Stimulated activated naive CD8-positive, alpha-beta T cell treated with anti-CD3 and anti-CD28 coated beads, Interleukin-15, Interleukin-2, amounts not matched to agents 100 U/mL and 50 U/mL, for 24 hours (primary cell): ENCODE measurements around the gene TMEM163.
A peak's percentile ranks its signal among the peaks of the same experiment; 100 is the strongest.
"Not testable (repeated sequence)": the region's sequence is repeated elsewhere in the genome, so short reads cannot be mapped to it uniquely, and the experiment has no call there.

ENCODE experiments used
- ATAC-seq: fragments of 150-1000 bp; cut with Tn5 transposase; one replicate; pipeline ENCODE4 v1.10.0; 2021
- DNase-seq: peaks from one replicate; pipeline ENCODE4 v3.0.0; 2021

Gene TMEM163

GRCh38 chr2:134482766-134483340 lies 235.9 kb downstream of the TMEM163 start:
- no peak for ATAC-seq

GRCh38 chr2:134482131-134482723 lies 236.6 kb downstream of the TMEM163 start:
- ATAC-seq (no peak), DNase-seq (no peak)

More at GRCh38 chr2:134482766-134483340, 235.9 kb downstream of the TMEM163 start:
- no peak for DNase-seq

DNA sequence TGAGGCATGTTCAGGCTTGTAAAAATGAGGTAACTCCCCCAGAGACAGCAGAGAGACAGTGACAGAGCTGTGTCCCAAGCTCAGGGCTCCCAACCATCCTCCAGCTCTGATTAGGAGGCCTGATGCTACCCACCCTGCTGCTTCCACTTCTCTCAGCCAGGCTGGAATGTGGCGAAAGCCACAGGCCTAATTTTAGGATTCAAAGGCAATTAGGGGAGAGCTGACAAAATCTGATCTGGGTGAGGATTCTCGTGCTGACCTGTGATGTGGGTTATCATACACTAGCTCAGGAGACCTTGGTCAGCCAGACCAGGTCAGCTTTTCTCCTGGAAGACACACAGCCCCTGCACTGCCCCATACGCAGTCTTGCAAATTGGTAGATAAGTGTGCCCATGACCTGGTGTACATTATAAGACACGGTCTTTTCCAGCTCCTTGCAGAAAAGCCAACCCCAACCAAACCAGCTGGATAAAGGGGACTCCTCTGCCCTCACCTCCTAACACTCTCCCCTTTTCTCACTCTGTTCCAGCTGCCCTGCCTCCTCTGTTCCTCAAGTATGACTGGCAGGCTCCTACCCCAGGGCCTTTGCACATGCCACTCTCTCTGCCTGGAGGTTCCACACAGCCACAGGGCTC lies 239.0 kb downstream of the TMEM163 start:
- DNase-seq, result no peak
- ATAC-seq, result no peak

- ATAC-seq, DNase-seq: not testable (repeated sequence)
Measured at GRCh38 chr2:134476982-134477381, 241.8 kb downstream of the TMEM163 start.

- ATAC-seq (no peak), DNase-seq (no peak)
Measured at GRCh38 chr2:134470561-134471168, 248.1 kb downstream of the TMEM163 start.

DNA sequence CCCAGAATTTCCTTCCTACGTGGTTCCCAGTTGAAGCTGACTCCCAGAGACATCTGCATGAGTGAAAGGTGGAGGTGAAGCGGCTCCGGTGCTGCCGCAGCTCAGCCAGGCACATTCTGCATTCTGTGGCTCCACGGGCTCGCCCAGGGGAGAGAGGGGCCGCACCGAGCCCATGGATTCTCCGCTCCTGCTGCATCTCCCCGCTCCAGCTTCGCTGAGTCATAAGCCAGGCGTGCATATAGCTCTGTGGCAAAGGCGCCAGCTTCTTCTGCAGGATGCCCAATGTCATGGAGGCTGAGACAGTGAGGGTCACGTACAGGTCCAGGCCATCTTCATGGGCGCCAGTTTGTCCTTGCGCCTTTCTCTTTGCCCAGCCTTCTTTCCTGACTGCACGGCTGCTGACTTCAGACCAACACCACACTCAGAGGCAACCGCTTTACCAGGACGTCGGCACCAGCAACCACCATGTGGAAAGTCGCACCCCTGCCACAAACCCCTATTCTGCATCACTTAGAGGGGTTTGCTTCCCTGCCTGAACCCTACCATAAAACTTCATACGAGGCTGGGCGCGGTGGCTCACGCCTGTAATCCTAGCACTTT lies 249.2 kb downstream of the TMEM163 start:
- no peak for DNase-seq
- no peak for ATAC-seq

DNA sequence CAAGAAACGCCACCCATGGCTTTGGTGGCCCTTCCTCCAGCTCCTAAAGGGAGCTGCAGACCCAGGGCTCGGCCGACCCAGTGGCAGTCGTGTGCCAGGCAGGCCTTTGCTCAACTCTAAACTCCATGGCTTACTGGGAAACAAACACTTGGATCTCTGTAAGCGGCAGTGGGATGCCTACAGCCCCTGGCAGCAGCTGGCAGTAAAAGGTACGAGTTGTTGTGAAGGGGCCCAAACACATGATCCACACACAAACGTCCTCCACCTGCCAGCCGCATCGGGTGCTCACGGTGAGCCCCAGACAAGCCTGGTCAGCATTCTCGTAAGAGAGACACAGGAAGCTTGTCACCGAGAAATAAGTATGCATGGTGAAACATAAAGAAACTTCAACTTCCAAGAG lies 250.0 kb downstream of the TMEM163 start:
- ATAC-seq, result no peak
- DNase-seq, result no peak

GRCh38 chr2:134468164-134468563 lies 250.6 kb downstream of the TMEM163 start:
- DNase-seq (peak; percentile 14), ATAC-seq (peak; percentile 79)

DNA sequence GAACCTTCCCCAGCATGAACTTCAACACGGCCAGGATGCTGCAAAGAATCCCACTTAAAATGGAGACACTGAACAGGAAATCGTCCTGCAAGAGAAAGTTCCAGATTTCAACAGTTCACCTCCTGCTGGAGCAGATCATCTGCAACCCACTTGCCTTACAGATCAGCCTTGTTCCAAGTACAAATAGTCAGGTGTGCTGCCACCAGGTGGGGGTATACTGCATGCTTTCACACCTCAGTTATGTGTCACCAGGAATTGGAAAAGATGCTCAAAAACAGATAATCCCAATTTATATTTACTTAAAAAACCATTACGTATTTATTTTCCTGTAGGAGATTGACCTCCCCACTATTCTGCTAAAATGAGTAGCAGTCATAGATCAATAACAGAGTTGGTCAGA lies 252.7 kb downstream of the TMEM163 start:
- DNase-seq (peak; percentile 28), ATAC-seq (no peak)

GRCh38 chr2:134465228-134466105 lies 253.3 kb downstream of the TMEM163 start:
- DNase-seq (no peak), ATAC-seq (no peak)

- DNase-seq (no peak), ATAC-seq (no peak)
Measured at GRCh38 chr2:134463699-134464022, 255.1 kb downstream of the TMEM163 start.

- DNase-seq (no peak), ATAC-seq (no peak)
Measured at GRCh38 chr2:134462791-134463698, 255.8 kb downstream of the TMEM163 start.

GRCh38 chr2:134462275-134462674 lies 256.5 kb downstream of the TMEM163 start:
- ATAC-seq, result no peak

DNA sequence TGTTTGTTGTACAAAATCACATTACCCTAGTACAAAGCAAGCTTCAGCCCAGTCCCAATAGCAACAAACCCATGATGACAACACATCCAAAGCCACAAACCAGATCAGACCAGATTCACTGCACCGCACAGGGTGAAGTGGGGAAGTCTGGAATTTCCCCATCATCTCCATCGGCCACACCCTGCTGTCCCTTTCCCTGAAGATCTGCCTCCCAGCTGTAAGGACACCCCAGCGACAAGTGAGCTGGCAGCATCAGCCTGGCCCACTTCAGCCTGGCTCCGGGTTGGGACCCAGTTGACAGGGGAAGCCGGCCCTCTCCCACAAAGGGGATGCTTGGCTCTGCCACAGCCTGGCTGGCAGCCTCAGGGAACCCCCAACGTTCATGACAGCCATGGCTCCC lies 257.3 kb downstream of the TMEM163 start:
- no peak for DNase-seq
- ATAC-seq, result no peak

More at GRCh38 chr2:134462275-134462674, 256.5 kb downstream of the TMEM163 start:
- DNase-seq, result no peak

GRCh38 chr2:134460583-134460998 lies 258.2 kb downstream of the TMEM163 start:
- ATAC-seq (peak; percentile 44), DNase-seq (peak; percentile 30)

DNA sequence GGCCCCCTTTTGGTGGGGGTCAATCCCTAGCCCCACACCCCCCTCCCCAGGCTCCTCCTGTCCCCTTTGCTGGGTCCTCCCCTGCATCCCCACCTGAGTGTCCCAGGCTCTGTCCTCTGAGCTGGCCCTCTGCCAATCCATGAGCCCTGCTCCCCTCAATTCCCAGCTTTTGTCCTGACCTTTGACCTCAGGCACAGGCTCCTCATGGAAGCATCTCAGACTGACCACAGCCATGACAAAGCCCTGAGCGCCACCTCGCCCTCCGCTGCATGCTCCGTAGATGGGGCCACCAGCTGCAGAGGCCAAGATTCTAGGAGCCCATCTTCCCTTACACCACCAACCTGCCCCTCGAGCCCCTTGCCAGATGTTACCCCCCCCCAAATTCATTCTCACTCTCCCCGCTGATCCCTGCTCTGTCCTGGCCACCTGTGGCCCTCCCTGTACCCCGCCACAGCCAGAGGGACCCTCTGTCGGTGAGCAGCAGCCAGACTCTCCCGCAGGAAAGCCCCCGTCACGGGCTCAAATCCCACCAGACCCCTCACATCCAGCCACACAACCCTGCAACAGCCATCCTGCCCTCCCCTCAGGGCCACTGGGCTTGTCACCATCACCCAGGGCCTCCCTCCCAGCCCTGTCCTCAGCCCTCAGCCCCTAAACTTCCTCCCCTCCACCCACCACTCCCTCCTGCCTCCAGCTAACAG lies 258.9 kb downstream of the TMEM163 start:
- no peak for DNase-seq
- no peak for ATAC-seq

- ATAC-seq, result no peak
- no peak for DNase-seq
Measured at GRCh38 chr2:134458950-134459349, 259.9 kb downstream of the TMEM163 start.

GRCh38 chr2:134458473-134458853 lies 260.3 kb downstream of the TMEM163 start:
- ATAC-seq (no peak), DNase-seq (no peak)

DNA sequence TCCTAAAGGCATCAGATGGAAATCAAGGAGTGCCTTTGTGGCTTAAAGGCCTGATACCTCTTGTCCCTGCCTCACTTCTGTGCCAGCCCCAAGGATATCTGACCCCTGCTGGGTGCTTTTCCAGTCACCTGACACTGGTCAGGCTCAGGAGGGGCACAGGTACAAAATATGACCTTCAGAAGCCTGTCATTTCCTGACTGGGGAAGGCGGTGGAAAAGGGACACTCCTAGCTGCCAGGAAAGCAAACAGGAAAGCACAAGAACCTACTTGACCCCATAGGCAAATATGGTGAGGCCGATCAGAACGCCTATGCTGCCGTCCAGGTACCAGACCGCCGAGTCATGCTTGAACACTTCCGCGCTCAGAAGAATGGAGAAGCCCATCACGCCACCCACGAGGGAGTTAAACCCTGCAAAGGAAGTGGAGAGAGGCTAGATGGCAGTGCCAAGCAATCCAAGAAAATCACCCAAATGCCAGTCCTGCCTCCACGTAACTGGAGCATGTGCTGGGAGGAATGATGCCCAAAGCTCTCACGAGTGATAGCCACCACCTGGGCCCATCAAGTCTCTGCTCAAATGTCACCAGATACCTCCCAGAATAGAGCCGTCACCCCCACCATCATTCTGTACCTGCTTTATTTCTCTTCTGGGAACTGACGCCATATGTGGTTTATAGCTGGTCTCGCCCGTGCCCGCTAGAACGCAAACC lies 260.9 kb downstream of the TMEM163 start:
- ATAC-seq (no peak), DNase-seq (no peak)

- ATAC-seq, result no peak
- no peak for DNase-seq
Measured at GRCh38 chr2:134457353-134457752, 261.4 kb downstream of the TMEM163 start.
